CD4-positive, alpha-beta memory T cell (primary cell): Measurements from ENCODE around the gene LRRN2. TPM values are rescaled to one million over a fixed set of nuclear protein-coding genes. Genes with fewer than 3 reads are reported as not detected.

ENCODE experiments used
- CTCF ChIA-PET: fragments of 350-600 bp; sonication (Branson Sonifier 250); formaldehyde crosslinking; loops from one replicate; lab custom pipeline; 2021; ENCODE audit warnings: inconsistent platforms; ENCODE audit not compliant: partially characterized antibody; lab: Charles Lee
- POLR2A ChIA-PET: fragments of 350-600 bp; sonication (Branson Sonifier 250); formaldehyde crosslinking; loops from one replicate; lab custom pipeline; 2021; ENCODE audit not compliant: partially characterized antibody; lab: Charles Lee
- DNase-seq, 5 donors: peaks; one replicate each; pipeline versions ENCODE4 v3.0.0 to v3.0.0-alpha.2; 2020 to 2022; ENCODE audit warnings: mixed read lengths in 1 of 5
- H3K27ac ChIP-seq: one replicate; pipeline ENCODE4 v1.7.0; 2013; ENCODE audit warnings: low read depth, low read length
- H3K27me3 ChIP-seq: 2 replicates; pipeline ENCODE4 v1.7.0; 2013; ENCODE audit warnings: mild to moderate bottlenecking, low read length, moderate library complexity; ENCODE audit not compliant: insufficient read depth
- H3K36me3 ChIP-seq: 2 replicates; pipeline ENCODE4 v1.7.0; 2013; ENCODE audit warnings: mild to moderate bottlenecking, low read length, moderate library complexity; ENCODE audit not compliant: insufficient read depth
- H3K4me1 ChIP-seq: 2 replicates; pipeline ENCODE4 v1.7.0; 2013; ENCODE audit warnings: mild to moderate bottlenecking, low read length, moderate library complexity; ENCODE audit not compliant: insufficient read depth
- H3K4me3 ChIP-seq, 2 donors: one replicate each; pipeline ENCODE4 v1.7.0; 2013; ENCODE audit warnings: low read length in 2 of 2, mild to moderate bottlenecking in 1 of 2
- H3K9me3 ChIP-seq, 2 donors: one replicate each; pipeline ENCODE4 v1.7.0; 2013; ENCODE audit warnings: low read length in 2 of 2, control low read depth in 1 of 2; ENCODE audit not compliant: control insufficient read depth in 1 of 2
- H3K27ac Mint-ChIP-seq, 7 donors: one replicate each; pipeline ENCODE4 v1.8.0; 2020 to 2021; ENCODE audit warnings: mixed read lengths in 7 of 7, mild to moderate bottlenecking in 6 of 7, inconsistent platforms in 3 of 7, moderate library complexity in 3 of 7
- H3K27me3 Mint-ChIP-seq, 2 donors: one replicate each; pipeline ENCODE4 v1.8.0; 2020 to 2021; ENCODE audit warnings: mixed read lengths in 2 of 2
- H3K36me3 Mint-ChIP-seq, 2 donors: one replicate each; pipeline ENCODE4 v1.8.0; 2020 to 2021; ENCODE audit warnings: mixed read lengths in 2 of 2, inconsistent platforms in 1 of 2, mild to moderate bottlenecking in 1 of 2
- H3K4me1 Mint-ChIP-seq, 4 donors: one replicate each; pipeline ENCODE4 v1.8.0; 2020 to 2021; ENCODE audit warnings: mixed read lengths in 4 of 4, mild to moderate bottlenecking in 1 of 4
- H3K4me3 Mint-ChIP-seq, 8 donors: one replicate each; pipeline ENCODE4 v1.8.0; 2020 to 2021; ENCODE audit warnings: mixed read lengths in 8 of 8, mild to moderate bottlenecking in 7 of 8, moderate library complexity in 6 of 8, inconsistent platforms in 3 of 8
- H3K9me3 Mint-ChIP-seq, 8 donors: one replicate each; pipeline ENCODE4 v1.8.0; 2020 to 2021; ENCODE audit warnings: mixed read lengths in 8 of 8, mild to moderate bottlenecking in 5 of 8, inconsistent platforms in 3 of 8, moderate library complexity in 1 of 8
- intact Hi-C: fragments of 100-400 bp; cut with micrococcal nuclease; formaldehyde crosslinking; loops from one replicate; pipeline ENCODE4 v1.15.1; 2023
- polyA plus RNA-seq, 2 donors: library from polyadenylated mRNA; unstranded; fragments of 300-500 nt; fragmentation: Illumina TruSeq; gene quantifications; one replicate each; pipeline ENCODE4 v1.2.3, GENCODE V29; 2021
- total RNA-seq, 2 experiments: library from RNA; stranded (reverse); gene quantifications; one replicate each; pipeline ENCODE4 v1.2.3, GENCODE V29; 2021

The LRRN2 gene
- total and polyA plus RNA-seq, 4 experiments from 2014 or later, result not detected

- Histone ChIP-seq H3K27ac (peak overlapping the region; percentile 50), H3K4me3 (peak overlapping the region; percentile 35 to 77), H3K27me3 (no peaks in the 10 kb centered on the region), H3K36me3 (no peaks in the 10 kb centered on the region), H3K9me3 (no peaks in the 10 kb centered on the region), H3K4me1 (peaks cover 34% of the 10 kb centered on the region)
- Mint-ChIP-seq H3K4me3 (peak overlapping the region; percentile 79 to 94 (median 87)), H3K36me3 (peaks cover 0 to 3% of the 10 kb centered on the region in 2 donors), H3K9me3 (peaks cover 0 to 1% (median 0%) of the 10 kb centered on the region in 8 donors), H3K27me3 (no peaks in the 10 kb centered on the region), H3K27ac (peak overlapping the region; percentile 86 to 92 (median 92)), H3K4me1 (peaks cover 17 to 37% (median 25%) of the 10 kb centered on the region in 4 donors)
- intact Hi-C loops, result no loop called here
- no peak for DNase-seq
- CTCF ChIA-PET, result interaction anchor here (0.8 to 4.4 kb wide), 5 partner anchors 14 to 228 kb away, joined by 3 to 18 read pairs (median 4); no protein-coding TSS in a partner anchor
- POLR2A ChIA-PET, result interaction anchor here (0.6 to 1.4 kb wide), 4 partner anchors 14 to 64 kb away, joined by 3 to 5 read pairs (median 4); partner anchors contain the start of gene MDM4
These were observed 105.9 kb downstream of the LRRN2 start for GRCh38 chr1:204579681-204580080.

- Histone ChIP-seq H3K36me3 (no peaks in the 10 kb centered on the region), H3K27ac (peak overlapping the region; percentile 50), H3K27me3 (no peaks in the 10 kb centered on the region), H3K4me1 (peaks cover 29% of the 10 kb centered on the region), H3K4me3 (peak overlapping the region; percentile 35 to 77), H3K9me3 (no peaks in the 10 kb centered on the region)
- no peaks in the 10 kb centered on the region for H3K27me3 Mint-ChIP-seq
- peak overlapping the region; percentile 79 to 94 (median 87) for H3K4me3 Mint-ChIP-seq
- DNase-seq, result peak in 2 of 5 donors; percentile 14 to 19
- CTCF ChIA-PET, result interaction anchor here (0.8 to 4.4 kb wide), 6 partner anchors 13 to 228 kb away, joined by 3 to 18 read pairs (median 4); no protein-coding TSS in a partner anchor
- peaks cover 17 to 37% (median 22%) of the 10 kb centered on the region in 4 donors for H3K4me1 Mint-ChIP-seq
- peaks cover 0 to 5% of the 10 kb centered on the region in 2 donors for H3K36me3 Mint-ChIP-seq
- POLR2A ChIA-PET, result interaction anchor here (0.6 to 1.4 kb wide), 4 partner anchors 13 to 63 kb away, joined by 3 to 5 read pairs (median 4); partner anchors contain the start of gene MDM4
- H3K27ac Mint-ChIP-seq, result peak overlapping the region; percentile 86 to 92 (median 92)
- peaks cover 0 to 1% (median 0%) of the 10 kb centered on the region in 8 donors for H3K9me3 Mint-ChIP-seq
- intact Hi-C loops, result no loop called here
These were observed 106.5 kb downstream of the LRRN2 start for GRCh38 chr1:204578867-204579664.

GRCh38 chr1:204577794-204578478 is 107.6 kb downstream of the LRRN2 start:
- peak overlapping the region; percentile 61 to 92 (median 88) for H3K27ac Mint-ChIP-seq
- POLR2A ChIA-PET, result no interaction called here
- DNase-seq, result no peak
- Histone ChIP-seq H3K4me3 (no peak overlapping the region), H3K27me3 (no peaks in the 10 kb centered on the region), H3K27ac (peak overlapping the region; percentile 50), H3K4me1 (peaks cover 27% of the 10 kb centered on the region), H3K36me3 (no peaks in the 10 kb centered on the region), H3K9me3 (no peaks in the 10 kb centered on the region)
- H3K27me3 Mint-ChIP-seq, result no peaks in the 10 kb centered on the region
- intact Hi-C loops, result no loop called here
- H3K4me3 Mint-ChIP-seq, result peak overlapping the region in 7 of 8 donors; percentile 79 to 94 (median 88)
- H3K9me3 Mint-ChIP-seq, result peaks cover 0 to 1% (median 0%) of the 10 kb centered on the region in 8 donors
- peaks cover 17 to 37% (median 22%) of the 10 kb centered on the region in 4 donors for H3K4me1 Mint-ChIP-seq
- CTCF ChIA-PET, result interaction anchor here (0.7 to 4.4 kb wide), 5 partner anchors 12 to 230 kb away, joined by 3 to 18 read pairs (median 3); no protein-coding TSS in a partner anchor
- H3K36me3 Mint-ChIP-seq, result peaks cover 3 to 14% of the 10 kb centered on the region in 2 donors

GRCh38 chr1:204576422-204576821 is 109.1 kb downstream of the LRRN2 start:
- intact Hi-C loops, result no loop called here
- Histone ChIP-seq H3K4me1 (peaks cover 27% of the 10 kb centered on the region), H3K9me3 (no peaks in the 10 kb centered on the region), H3K36me3 (no peaks in the 10 kb centered on the region), H3K27ac (no peak overlapping the region), H3K27me3 (no peaks in the 10 kb centered on the region), H3K4me3 (no peak overlapping the region)
- Mint-ChIP-seq H3K4me1 (peaks cover 17 to 37% (median 22%) of the 10 kb centered on the region in 4 donors), H3K27ac (peak overlapping the region in 6 of 7 donors; percentile 38 to 78 (median 64)), H3K36me3 (peaks cover 8 to 22% of the 10 kb centered on the region in 2 donors), H3K27me3 (no peaks in the 10 kb centered on the region), H3K4me3 (no peak overlapping the region), H3K9me3 (peaks cover 0 to 1% (median 0%) of the 10 kb centered on the region in 8 donors)
- POLR2A ChIA-PET, result no interaction called here
- no peak for DNase-seq
- CTCF ChIA-PET, result no interaction called here

GRCh38 chr1:204575221-204576190 is 110.0 kb downstream of the LRRN2 start:
- Mint-ChIP-seq H3K36me3 (peaks cover 12 to 27% of the 10 kb centered on the region in 2 donors), H3K27ac (peak overlapping the region in 6 of 7 donors; percentile 23 to 78 (median 64)), H3K9me3 (peaks cover 0 to 1% (median 0%) of the 10 kb centered on the region in 8 donors), H3K4me1 (peaks cover 15 to 33% (median 20%) of the 10 kb centered on the region in 4 donors), H3K4me3 (no peak overlapping the region), H3K27me3 (no peaks in the 10 kb centered on the region)
- no peaks in the 10 kb centered on the region for H3K9me3 ChIP-seq
- DNase-seq, result no peak
- no peaks in the 10 kb centered on the region for H3K36me3 ChIP-seq
- H3K4me1 ChIP-seq, result peaks cover 25% of the 10 kb centered on the region
- intact Hi-C loops, result no loop called here
- CTCF ChIA-PET, result interaction anchor here (2.3 kb wide), 1 partner anchor 10 kb away, joined by 14 read pairs; no protein-coding TSS in a partner anchor
- H3K27me3 ChIP-seq, result no peaks in the 10 kb centered on the region
- POLR2A ChIA-PET, result interaction anchor here (0.6 kb wide), 1 partner anchor 59 kb away, joined by 3 read pairs; the partner anchor contains the start of gene MDM4
- no peak overlapping the region for H3K4me3 ChIP-seq
- no peak overlapping the region for H3K27ac ChIP-seq

GRCh38 chr1:204574865-204575163 is 110.7 kb downstream of the LRRN2 start:
- H3K36me3 Mint-ChIP-seq, result peaks cover 17 to 33% of the 10 kb centered on the region in 2 donors
- DNase-seq, result no peak
- ChIA-PET CTCF (interaction anchor here (0.9 to 2.3 kb wide), 2 partner anchors 9 to 189 kb away, joined by 3 to 14 read pairs; no protein-coding TSS in a partner anchor), POLR2A (no interaction called here)
- no peak overlapping the region for H3K27ac ChIP-seq
- H3K4me3 ChIP-seq, result no peak overlapping the region
- no peaks in the 10 kb centered on the region for H3K27me3 Mint-ChIP-seq
- no peaks in the 10 kb centered on the region for H3K36me3 ChIP-seq
- H3K4me1 Mint-ChIP-seq, result peaks cover 9 to 26% (median 15%) of the 10 kb centered on the region in 4 donors
- H3K4me3 Mint-ChIP-seq, result no peak overlapping the region
- H3K9me3 ChIP-seq, result no peaks in the 10 kb centered on the region
- intact Hi-C loops, result no loop called here
- peak overlapping the region in 5 of 7 donors; percentile 21 to 62 (median 35) for H3K27ac Mint-ChIP-seq
- peaks cover 18% of the 10 kb centered on the region for H3K4me1 ChIP-seq
- H3K9me3 Mint-ChIP-seq, result no peaks in the 10 kb centered on the region
- H3K27me3 ChIP-seq, result no peaks in the 10 kb centered on the region
